CD14-positive monocyte (primary cell): ENCODE data around the gene ANO9. TPM values are rescaled to one million over a fixed set of nuclear protein-coding genes. Genes with fewer than 3 reads are reported as not detected.

Experiments
- DNase-seq, 3 donors: peaks; one replicate each; pipeline ENCODE4 v3.0.0-alpha.2; 2011 to 2022
- H2AFZ ChIP-seq: 2 replicates; pipeline ENCODE4 v1.6.0; 2012; ENCODE audit warnings: mild to moderate bottlenecking, low read depth, low read length, inconsistent platforms; ENCODE audit not compliant: insufficient read depth, poor library complexity, severe bottlenecking
- H3K27ac ChIP-seq, 2 donors: 1 replicate in 1 of 2; 2 replicates in 1 of 2; pipeline ENCODE4 v1.5.1; 2012 to 2013; ENCODE audit warnings: low read length in 2 of 2, control low read depth in 1 of 2, inconsistent platforms in 1 of 2, low read depth in 1 of 2, mild to moderate bottlenecking in 1 of 2
- H3K27me3 ChIP-seq, 2 donors: one replicate each; pipeline versions ENCODE4 v1.6.0 to v1.6.1; 2011 to 2013; ENCODE audit warnings: low read length in 2 of 2; ENCODE audit not compliant: control insufficient read depth in 2 of 2, insufficient read depth in 2 of 2
- H3K36me3 ChIP-seq, 2 donors: replicated peaks in 1 of 2; 1 replicate in 1 of 2; 2 replicates in 1 of 2; pipeline versions ENCODE4 v1.5.1 to v1.6.1; 2012 to 2013; ENCODE audit warnings: low read length in 2 of 2, control low read depth in 1 of 2, inconsistent platforms in 1 of 2, mild to moderate bottlenecking in 1 of 2; ENCODE audit not compliant: insufficient read depth in 2 of 2, control insufficient read depth in 1 of 2
- H3K4me1 ChIP-seq, 2 donors: 1 replicate in 1 of 2; 2 replicates in 1 of 2; pipeline versions ENCODE4 v1.5.1 to v1.6.1; 2012 to 2013; ENCODE audit warnings: low read length in 2 of 2, control low read depth in 1 of 2, inconsistent platforms in 1 of 2, mild to moderate bottlenecking in 1 of 2, moderate library complexity in 1 of 2; ENCODE audit not compliant: insufficient read depth in 2 of 2, control insufficient read depth in 1 of 2
- H3K4me2 ChIP-seq: replicated peaks from 2 replicates; pipeline ENCODE3; 2012; ENCODE audit warnings: low read length, moderate library complexity, mild to moderate bottlenecking; ENCODE audit not compliant: poor library complexity, severe bottlenecking; ENCODE audit errors: extremely low read depth
- H3K4me3 ChIP-seq, 3 experiments: fragments of 200-600 bp in 1 of 3; sonication (generic) in 1 of 3; replicated peaks in 1 of 3; 1 replicate in 2 of 3; 2 replicates in 1 of 3; pipeline ENCODE4 v1.5.1; 2011 to 2013; ENCODE audit warnings: low read length in 3 of 3, mild to moderate bottlenecking in 3 of 3, control low read depth in 2 of 3, low read depth in 2 of 3, inconsistent platforms in 1 of 3, moderate library complexity in 1 of 3
- H3K79me2 ChIP-seq: 2 replicates; pipeline ENCODE4 v1.6.0; 2012; ENCODE audit warnings: mild to moderate bottlenecking, control low read depth, inconsistent platforms, low read length, moderate library complexity; ENCODE audit not compliant: insufficient read depth
- H3K9ac ChIP-seq: 2 replicates; pipeline ENCODE4 v1.6.0; 2017; ENCODE audit warnings: low read length, mild to moderate bottlenecking; ENCODE audit not compliant: insufficient read depth, poor library complexity, severe bottlenecking
- H3K9me3 ChIP-seq, 2 donors: replicated peaks in 1 of 2; 1 replicate in 1 of 2; 2 replicates in 1 of 2; pipeline versions ENCODE4 v1.5.1 to v1.6.1; 2012 to 2013; ENCODE audit warnings: low read length in 2 of 2, control low read depth in 1 of 2; ENCODE audit not compliant: control insufficient read depth in 1 of 2, insufficient read depth in 1 of 2
- H4K20me1 ChIP-seq: 2 replicates; pipeline ENCODE4 v1.6.0; 2012; ENCODE audit warnings: mild to moderate bottlenecking, low read length, control low read depth, moderate library complexity; ENCODE audit not compliant: insufficient read depth
- H3K27ac Mint-ChIP-seq, 7 donors: one replicate each; pipeline ENCODE4 v1.8.0; 2020; ENCODE audit warnings: mild to moderate bottlenecking in 7 of 7, mixed read lengths in 7 of 7, moderate library complexity in 6 of 7, inconsistent platforms in 2 of 7
- H3K27me3 Mint-ChIP-seq, 3 donors: one replicate each; pipeline ENCODE4 v1.8.0; 2021 to 2022; ENCODE audit warnings: low read depth in 3 of 3, mild to moderate bottlenecking in 3 of 3, mixed read lengths in 3 of 3, moderate library complexity in 3 of 3, inconsistent platforms in 1 of 3
- H3K36me3 Mint-ChIP-seq, 2 donors: one replicate each; pipeline ENCODE4 v1.8.0; 2020; ENCODE audit warnings: mixed read lengths in 2 of 2, inconsistent platforms in 1 of 2, mild to moderate bottlenecking in 1 of 2
- H3K4me1 Mint-ChIP-seq: one replicate; pipeline ENCODE4 v1.8.0; 2020; ENCODE audit warnings: mild to moderate bottlenecking, mixed read lengths
- H3K4me3 Mint-ChIP-seq, 2 donors: one replicate each; pipeline ENCODE4 v1.8.0; 2020; ENCODE audit warnings: mild to moderate bottlenecking in 2 of 2, mixed read lengths in 2 of 2, moderate library complexity in 1 of 2
- H3K9me3 Mint-ChIP-seq, 7 donors: one replicate each; pipeline ENCODE4 v1.8.0; 2020 to 2022; ENCODE audit warnings: mixed read lengths in 7 of 7, mild to moderate bottlenecking in 6 of 7, moderate library complexity in 6 of 7, inconsistent platforms in 2 of 7
- CTCF ChIP-seq: fragments of 200-600 bp; IDR thresholded peaks from one replicate; pipeline ENCODE4 v1.8.0; 2022; ENCODE audit warnings: antibody characterized with exemption, mild to moderate bottlenecking
- WGBS: methylation state at CpG from one replicate; pipeline ENCODE4 v1.1.5; 2013; ENCODE audit warnings: missing lambda C conversion rate; ENCODE audit not compliant: insufficient coverage; 5-methylcytosine and 5-hydroxymethylcytosine counted together
- intact Hi-C, 2 donors: fragments of 100-400 bp; cut with micrococcal nuclease; formaldehyde crosslinking; loops; one replicate each; pipeline versions ENCODE4 v1.15.0 to v1.15.1; 2023
- polyA plus RNA-seq, 3 donors: library from polyadenylated mRNA; depleted of rRNA in 1 of 3; unstranded in 2 of 3; stranded (reverse) in 1 of 3; fragments of 300-500 nt in 2 of 3; fragments of >200 nt in 1 of 3; fragmentation: Illumina TruSeq in 2 of 3; gene quantifications; 1 replicate in 2 of 3; 2 replicates in 1 of 3; pipeline ENCODE4 v1.2.3, GENCODE V29; 2012 to 2021

Gene ANO9
- polyA plus RNA-seq, 3 donors, result 0.18 to 0.24 TPM; not detected in 1

GRCh38 chr11:460331-461199 is 18.8 kb upstream of the ANO9 start:
- Histone ChIP-seq H3K4me2 (no peak overlapping the region), H4K20me1 (peaks cover 8% of the 10 kb centered on the region), H3K9me3 (no peaks in the 10 kb centered on the region), H3K9ac (no peak overlapping the region), H3K27ac (no peak overlapping the region), H3K4me1 (peaks cover 0 to under 1% of the 10 kb centered on the region in 2 donors), H3K79me2 (no peaks in the 10 kb centered on the region), H3K27me3 (no peaks in the 10 kb centered on the region), H2AFZ (no peak overlapping the region), H3K36me3 (peaks cover 16 to 22% of the 10 kb centered on the region in 2 donors), H3K4me3 (no peak overlapping the region)
- Mint-ChIP-seq H3K4me3 (no peak overlapping the region), H3K9me3 (no peaks in the 10 kb centered on the region), H3K27me3 (no peaks in the 10 kb centered on the region), H3K27ac (peak overlapping the region in 2 of 7 donors; percentile 12 to 35), H3K36me3 (peaks cover 33 to 48% of the 10 kb centered on the region in 2 donors), H3K4me1 (peaks cover 14% of the 10 kb centered on the region)
- intact Hi-C loops, result no loop called here
- 98% methylated on average over 40 of the region's 41 CpGs for WGBS
- DNase-seq, result no peak
- TF ChIP-seq CTCF, result no peak

GRCh38 chr11:459511-460220 is 17.9 kb upstream of the ANO9 start:
- Histone ChIP-seq H4K20me1 (peaks cover 8% of the 10 kb centered on the region), H3K27ac (no peak overlapping the region), H3K9ac (no peak overlapping the region), H3K4me3 (no peak overlapping the region), H3K36me3 (peaks cover 14 to 29% of the 10 kb centered on the region in 2 donors), H3K4me1 (no peaks in the 10 kb centered on the region), H3K4me2 (no peak overlapping the region), H3K9me3 (no peaks in the 10 kb centered on the region), H3K27me3 (no peaks in the 10 kb centered on the region), H3K79me2 (no peaks in the 10 kb centered on the region), H2AFZ (no peak overlapping the region)
- H3K27me3 Mint-ChIP-seq, result no peaks in the 10 kb centered on the region
- no peak overlapping the region for H3K27ac Mint-ChIP-seq
- 97% methylated on average over 24 of the region's 24 CpGs for WGBS
- no peak for TF ChIP-seq CTCF
- H3K9me3 Mint-ChIP-seq, result no peaks in the 10 kb centered on the region
- H3K4me1 Mint-ChIP-seq, result peaks cover 14% of the 10 kb centered on the region
- no peak overlapping the region for H3K4me3 Mint-ChIP-seq
- intact Hi-C loops, result no loop called here
- no peak for DNase-seq
- H3K36me3 Mint-ChIP-seq, result peaks cover 33 to 50% of the 10 kb centered on the region in 2 donors
